Measurements from ENCODE around the gene BCKDHB.

- TF ChIP-seq TCF12 (IDR thresholded peaks at IDR 0.05; ENCODE audit: low read depth) (no peak), YY1 (IDR thresholded peaks at IDR 0.05; ENCODE audit: low read depth) (no peak), RAD21 (IDR thresholded peaks at IDR 0.05; ENCODE audit: low read depth) (no peak), CEBPB (IDR thresholded peaks at IDR 0.05) (no peak), EP300 (IDR thresholded peaks at IDR 0.05; ENCODE audit: borderline replicate concordance) (no peak), REST (IDR thresholded peaks at IDR 0.05; ENCODE audit: low read depth) (no peak), USF1 (IDR thresholded peaks at IDR 0.05) (no peak), TAF1 (IDR thresholded peaks at IDR 0.05; ENCODE audit: low read depth) (no peak), TEAD4 (IDR thresholded peaks at IDR 0.05) (no peak), EGR1 (IDR thresholded peaks at IDR 0.05) (no peak), ZBTB7A (IDR thresholded peaks at IDR 0.05; ENCODE audit: low read depth) (no peak), NFIC (IDR thresholded peaks at IDR 0.05) (no peak), CREB1 (IDR thresholded peaks at IDR 0.05; ENCODE audit: low read depth) (no peak)
Measured at GRCh38 chr6:80268865-80269730, 162.6 kb downstream of the BCKDHB start.

Data from Ishikawa (cell line).